GM12875 (cell line): Measurements from ENCODE around the gene DHRS3.
"Not testable (repeated sequence)": the region's sequence is repeated elsewhere in the genome, so short reads cannot be mapped to it uniquely, and the experiment has no call there.

Source experiments
- H3K4me3 ChIP-seq: one replicate; pipeline ENCODE4 v1.5.1; 2011; ENCODE audit warnings: low read depth, low read length, control low read depth
- CTCF ChIP-seq: IDR thresholded peaks from 2 replicates; pipeline ENCODE4 v1.5.1; 2011; ENCODE audit warnings: low read depth, mild to moderate bottlenecking, control low read depth, inconsistent platforms, low read length, moderate library complexity, borderline replicate concordance; ENCODE audit not compliant: insufficient read depth

Gene DHRS3

GRCh38 chr1:12542616-12543592 is 75.1 kb downstream of the DHRS3 start:
- no peak for TF ChIP-seq CTCF
- no peak overlapping the region for H3K4me3 ChIP-seq

- TF ChIP-seq CTCF = no peak
- no peak overlapping the region for H3K4me3 ChIP-seq
These were observed 75.9 kb downstream of the DHRS3 start for GRCh38 chr1:12542138-12542465.

- no peak for TF ChIP-seq CTCF
- H3K4me3 ChIP-seq = no peak overlapping the region
These were observed 76.5 kb downstream of the DHRS3 start for GRCh38 chr1:12541274-12542137.

- TF ChIP-seq CTCF = no peak
- no peak overlapping the region for H3K4me3 ChIP-seq
These were observed 77.3 kb downstream of the DHRS3 start for GRCh38 chr1:12540580-12541273.

GRCh38 chr1:12539705-12540579 is 78.1 kb downstream of the DHRS3 start:
- no peak for TF ChIP-seq CTCF
- no peak overlapping the region for H3K4me3 ChIP-seq

GRCh38 chr1:12539320-12539704 is 78.7 kb downstream of the DHRS3 start:
- no peak overlapping the region for H3K4me3 ChIP-seq
- TF ChIP-seq CTCF = no peak

GRCh38 chr1:12538536-12538935 is 79.5 kb downstream of the DHRS3 start:
- not testable (repeated sequence) for H3K4me3 ChIP-seq
